ENCODE results near the gene GCHFR. TPM values are rescaled to one million over a fixed set of nuclear protein-coding genes. Genes with fewer than 3 reads are reported as not detected.

GCHFR gene
- total RNA-seq, 1 experiment from 2014 or later: 8.2 TPM

- no TSS peak for BruUV-seq (replicated peaks)
- Mint-ChIP-seq H3K9me3 (ENCODE audit: unreplicated experiment) (no peaks in the 10 kb centered on the region), H3K4me3 (ENCODE audit: unreplicated experiment) (no peak overlapping the region), H3K36me3 (ENCODE audit: insufficient read depth, unreplicated experiment) (peaks cover 27% of the 10 kb centered on the region), H3K27ac (ENCODE audit: low read depth, unreplicated experiment) (no peak overlapping the region), H3K27me3 (ENCODE audit: insufficient read depth, unreplicated experiment) (no peaks in the 10 kb centered on the region), H3K4me1 (ENCODE audit: insufficient read depth, unreplicated experiment) (peaks cover 17% of the 10 kb centered on the region)
- ChIA-PET POLR2A (interaction anchor here (0.6 to 1.3 kb wide), 9 partner anchors 10 to 74 kb away, joined by 3 to 4 read pairs (median 3); partner anchors contain the start of gene C15orf62), CTCF (interaction anchor here (0.5 to 2.1 kb wide), 37 partner anchors 10 to 672 kb away, joined by 3 to 27 read pairs (median 4); partner anchors contain the start of genes C15orf62 and VPS18)
- intact Hi-C loops (cut with micrococcal nuclease): loop anchor here (1.0 to 5.0 kb wide), 3 partner anchors 36 to 194 kb away; no protein-coding TSS in a partner anchor
- peak; percentile 72 for TF ChIP-seq CTCF (IDR thresholded peaks at IDR 0.05; ENCODE audit: unreplicated experiment)
- DNase-seq (ENCODE audit: unreplicated experiment): peak; percentile 83
Observed at GRCh38 chr15:40782609-40783227, 18.9 kb downstream of the GCHFR start.

- no peak overlapping the region for H3K4me3 Mint-ChIP-seq (ENCODE audit: unreplicated experiment)
- H3K9me3 Mint-ChIP-seq (ENCODE audit: unreplicated experiment): no peaks in the 10 kb centered on the region
- no peaks in the 10 kb centered on the region for H3K27me3 Mint-ChIP-seq (ENCODE audit: insufficient read depth, unreplicated experiment)
- TF ChIP-seq CTCF (IDR thresholded peaks at IDR 0.05; ENCODE audit: unreplicated experiment): no peak
- no TSS peak for BruUV-seq (replicated peaks)
- H3K36me3 Mint-ChIP-seq (ENCODE audit: insufficient read depth, unreplicated experiment): peaks cover 12% of the 10 kb centered on the region
- H3K4me1 Mint-ChIP-seq (ENCODE audit: insufficient read depth, unreplicated experiment): peaks cover 27% of the 10 kb centered on the region
- ChIA-PET CTCF (interaction anchor here (0.6 to 2.6 kb wide), 12 partner anchors 9 to 196 kb away, joined by 3 to 10 read pairs (median 4); partner anchors contain the start of genes GCHFR and VPS18), POLR2A (interaction anchor here (1.0 to 1.3 kb wide), 7 partner anchors 21 to 110 kb away, joined by 3 to 5 read pairs (median 4); partner anchors contain the start of gene SPINT1)
- intact Hi-C loops (cut with micrococcal nuclease): loop anchor here (2.0 kb wide), 1 partner anchor 108 kb away; no protein-coding TSS in a partner anchor
- no peak overlapping the region for H3K27ac Mint-ChIP-seq (ENCODE audit: low read depth, unreplicated experiment)
- DNase-seq (ENCODE audit: unreplicated experiment): peak; percentile 38
Observed at GRCh38 chr15:40785164-40785563, 21.3 kb downstream of the GCHFR start.

- Mint-ChIP-seq H3K36me3 (ENCODE audit: insufficient read depth, unreplicated experiment) (peaks cover 12% of the 10 kb centered on the region), H3K4me3 (ENCODE audit: unreplicated experiment) (no peak overlapping the region), H3K9me3 (ENCODE audit: unreplicated experiment) (no peaks in the 10 kb centered on the region), H3K4me1 (ENCODE audit: insufficient read depth, unreplicated experiment) (peaks cover 27% of the 10 kb centered on the region), H3K27me3 (ENCODE audit: insufficient read depth, unreplicated experiment) (no peaks in the 10 kb centered on the region), H3K27ac (ENCODE audit: low read depth, unreplicated experiment) (no peak overlapping the region)
- BruUV-seq (replicated peaks): no TSS peak
- DNase-seq (ENCODE audit: unreplicated experiment): no peak
- ChIA-PET CTCF (interaction anchor here (0.7 to 2.6 kb wide), 9 partner anchors 9 to 196 kb away, joined by 3 to 10 read pairs (median 5); partner anchors contain the start of gene VPS18), POLR2A (interaction anchor here (0.9 to 1.5 kb wide), 8 partner anchors 9 to 110 kb away, joined by 3 to 5 read pairs (median 4); partner anchors contain the start of gene SPINT1)
- no peak for TF ChIP-seq CTCF (IDR thresholded peaks at IDR 0.05; ENCODE audit: unreplicated experiment)
- intact Hi-C loops (cut with micrococcal nuclease): loop anchor here (2.0 kb wide), 1 partner anchor 107 kb away; no protein-coding TSS in a partner anchor
Observed at GRCh38 chr15:40785814-40786213, 21.9 kb downstream of the GCHFR start.

GRCh38 chr15:40787344-40787841 is 23.5 kb downstream of the GCHFR start:
- no TSS peak for BruUV-seq (replicated peaks)
- Mint-ChIP-seq H3K4me1 (ENCODE audit: insufficient read depth, unreplicated experiment) (peaks cover 31% of the 10 kb centered on the region), H3K4me3 (ENCODE audit: unreplicated experiment) (no peak overlapping the region), H3K9me3 (ENCODE audit: unreplicated experiment) (no peaks in the 10 kb centered on the region), H3K36me3 (ENCODE audit: insufficient read depth, unreplicated experiment) (peaks cover 15% of the 10 kb centered on the region), H3K27ac (ENCODE audit: low read depth, unreplicated experiment) (peak overlapping the region; percentile 63), H3K27me3 (ENCODE audit: insufficient read depth, unreplicated experiment) (no peaks in the 10 kb centered on the region)
- peak; percentile 98 for DNase-seq (ENCODE audit: unreplicated experiment)
- TF ChIP-seq CTCF (IDR thresholded peaks at IDR 0.05; ENCODE audit: unreplicated experiment): no peak
- ChIA-PET POLR2A (interaction anchor here (0.8 to 2.2 kb wide), 8 partner anchors 9 to 107 kb away, joined by 3 to 8 read pairs (median 5); partner anchors contain the start of genes C15orf62, RAD51 and VPS18), CTCF (interaction anchor here (0.5 to 1.2 kb wide), 3 partner anchors 9 to 117 kb away, joined by 3 read pairs; partner anchors contain the start of gene C15orf62)
- intact Hi-C loops (cut with micrococcal nuclease): no loop called here

Data from MCF 10A (cell line).